IgD-negative memory B cell (primary cell): ENCODE data around the gene GMNN. TPM values are rescaled to one million over a fixed set of nuclear protein-coding genes. Genes with fewer than 3 reads are reported as not detected.
A peak's percentile ranks its signal among the peaks of the same experiment; 100 is the strongest.

Experiments
- H3K27ac Mint-ChIP-seq, 3 donors: one replicate each; pipeline ENCODE4 v1.8.0; 2020 to 2022; ENCODE audit warnings: mild to moderate bottlenecking in 3 of 3, mixed read lengths in 3 of 3, moderate library complexity in 1 of 3
- H3K27me3 Mint-ChIP-seq: one replicate; pipeline ENCODE4 v1.8.0; 2021; ENCODE audit warnings: mixed read lengths
- H3K36me3 Mint-ChIP-seq: one replicate; pipeline ENCODE4 v1.8.0; 2020; ENCODE audit warnings: mild to moderate bottlenecking, mixed read lengths
- H3K4me1 Mint-ChIP-seq, 3 donors: one replicate each; pipeline ENCODE4 v1.8.0; 2020 to 2022; ENCODE audit warnings: mixed read lengths in 3 of 3, mild to moderate bottlenecking in 1 of 3
- H3K4me3 Mint-ChIP-seq, 4 donors: one replicate each; pipeline ENCODE4 v1.8.0; 2020 to 2022; ENCODE audit warnings: mild to moderate bottlenecking in 4 of 4, mixed read lengths in 4 of 4, moderate library complexity in 3 of 4
- H3K9me3 Mint-ChIP-seq, 3 donors: one replicate each; pipeline ENCODE4 v1.8.0; 2020 to 2021; ENCODE audit warnings: mixed read lengths in 3 of 3, mild to moderate bottlenecking in 1 of 3
- polyA plus RNA-seq: library from polyadenylated mRNA; unstranded; fragments of 300-500 nt; fragmentation: Illumina TruSeq; gene quantifications from one replicate; pipeline ENCODE4 v1.2.3, GENCODE V29; 2021

Gene GMNN
- polyA plus RNA-seq, 1 donor from 2014 or later = 7.7 TPM

GRCh38 chr6:24807584-24807983 is 32.8 kb downstream of the GMNN start:
- Mint-ChIP-seq H3K36me3 (peaks cover 6% of the 10 kb centered on the region), H3K9me3 (no peaks in the 10 kb centered on the region), H3K27ac (peak overlapping the region in 2 of 3 donors; percentile 2 to 33), H3K4me1 (peaks cover 0 to 2% (median 0%) of the 10 kb centered on the region in 3 donors), H3K4me3 (no peak overlapping the region), H3K27me3 (no peaks in the 10 kb centered on the region)

GRCh38 chr6:24809728-24810127 is 35.0 kb downstream of the GMNN start:
- Mint-ChIP-seq H3K27ac (peak overlapping the region in 2 of 3 donors; percentile 48 to 86), H3K36me3 (peaks cover 5% of the 10 kb centered on the region), H3K4me3 (no peak overlapping the region), H3K9me3 (no peaks in the 10 kb centered on the region), H3K4me1 (no peaks in the 10 kb centered on the region), H3K27me3 (no peaks in the 10 kb centered on the region)

GRCh38 chr6:24818346-24818745 is 43.6 kb downstream of the GMNN start:
- H3K4me3 Mint-ChIP-seq = no peak overlapping the region
- H3K27me3 Mint-ChIP-seq = no peaks in the 10 kb centered on the region
- peaks cover 5% of the 10 kb centered on the region for H3K36me3 Mint-ChIP-seq
- H3K4me1 Mint-ChIP-seq = peaks cover 0 to 7% (median 3%) of the 10 kb centered on the region in 3 donors
- H3K9me3 Mint-ChIP-seq = no peaks in the 10 kb centered on the region
- H3K27ac Mint-ChIP-seq = peak overlapping the region in 2 of 3 donors; percentile 50 to 67

GRCh38 chr6:24821860-24822444 is 47.2 kb downstream of the GMNN start:
- Mint-ChIP-seq H3K4me3 (no peak overlapping the region), H3K9me3 (no peaks in the 10 kb centered on the region), H3K4me1 (peaks cover 0 to 7% (median 3%) of the 10 kb centered on the region in 3 donors), H3K27ac (peak overlapping the region; percentile 26 to 83 (median 50)), H3K36me3 (peaks cover 8% of the 10 kb centered on the region), H3K27me3 (no peaks in the 10 kb centered on the region)

- peaks cover 2 to 8% (median 7%) of the 10 kb centered on the region in 3 donors for H3K4me1 Mint-ChIP-seq
- no peak overlapping the region for H3K4me3 Mint-ChIP-seq
- peak overlapping the region in 1 of 3 donors; percentile 16 for H3K27ac Mint-ChIP-seq
- H3K36me3 Mint-ChIP-seq = peaks cover 8% of the 10 kb centered on the region
- no peaks in the 10 kb centered on the region for H3K27me3 Mint-ChIP-seq
- H3K9me3 Mint-ChIP-seq = no peaks in the 10 kb centered on the region
Observed at GRCh38 chr6:24822696-24823095, 48.0 kb downstream of the GMNN start.

GRCh38 chr6:24823185-24823584 is 48.4 kb downstream of the GMNN start:
- H3K27ac Mint-ChIP-seq = peak overlapping the region in 2 of 3 donors; percentile 19 to 45
- no peaks in the 10 kb centered on the region for H3K27me3 Mint-ChIP-seq
- peaks cover 8% of the 10 kb centered on the region for H3K36me3 Mint-ChIP-seq
- no peak overlapping the region for H3K4me3 Mint-ChIP-seq
- peaks cover 2 to 12% (median 7%) of the 10 kb centered on the region in 3 donors for H3K4me1 Mint-ChIP-seq
- H3K9me3 Mint-ChIP-seq = no peaks in the 10 kb centered on the region

- no peaks in the 10 kb centered on the region for H3K9me3 Mint-ChIP-seq
Observed at GRCh38 chr6:24824142-24824938, 49.6 kb downstream of the GMNN start.

GRCh38 chr6:24825130-24825630 is 50.4 kb downstream of the GMNN start:
- Mint-ChIP-seq H3K4me1 (peaks cover 2 to 13% (median 8%) of the 10 kb centered on the region in 3 donors), H3K27ac (peak overlapping the region in 1 of 3 donors; percentile 73), H3K27me3 (no peaks in the 10 kb centered on the region), H3K4me3 (no peak overlapping the region), H3K9me3 (no peaks in the 10 kb centered on the region), H3K36me3 (peaks cover 7% of the 10 kb centered on the region)

More at GRCh38 chr6:24824142-24824938, 49.6 kb downstream of the GMNN start:
- H3K36me3 Mint-ChIP-seq = peaks cover 7% of the 10 kb centered on the region
- no peak overlapping the region for H3K4me3 Mint-ChIP-seq
- peak overlapping the region in 2 of 3 donors; percentile 39 to 72 for H3K27ac Mint-ChIP-seq
- no peaks in the 10 kb centered on the region for H3K27me3 Mint-ChIP-seq
- H3K4me1 Mint-ChIP-seq = peaks cover 2 to 8% (median 8%) of the 10 kb centered on the region in 3 donors

GRCh38 chr6:24827162-24827561 is 52.4 kb downstream of the GMNN start:
- Mint-ChIP-seq H3K4me3 (no peak overlapping the region), H3K36me3 (peaks cover 5% of the 10 kb centered on the region), H3K9me3 (no peaks in the 10 kb centered on the region)

GRCh38 chr6:24827970-24828369 is 53.2 kb downstream of the GMNN start:
- H3K27ac Mint-ChIP-seq = peak overlapping the region in 2 of 3 donors; percentile 49 to 84
- peaks cover 5% of the 10 kb centered on the region for H3K36me3 Mint-ChIP-seq
- H3K4me1 Mint-ChIP-seq = peaks cover 2 to 9% (median 5%) of the 10 kb centered on the region in 3 donors
- H3K9me3 Mint-ChIP-seq = no peaks in the 10 kb centered on the region
- H3K27me3 Mint-ChIP-seq = no peaks in the 10 kb centered on the region
- H3K4me3 Mint-ChIP-seq = no peak overlapping the region

More at GRCh38 chr6:24827162-24827561, 52.4 kb downstream of the GMNN start:
- peaks cover 2 to 9% (median 5%) of the 10 kb centered on the region in 3 donors for H3K4me1 Mint-ChIP-seq
- H3K27me3 Mint-ChIP-seq = no peaks in the 10 kb centered on the region
- peak overlapping the region in 2 of 3 donors; percentile 49 to 67 for H3K27ac Mint-ChIP-seq

GRCh38 chr6:24829657-24830056 is 54.9 kb downstream of the GMNN start:
- peak overlapping the region in 1 of 4 donors; percentile 72 for H3K4me3 Mint-ChIP-seq
- no peaks in the 10 kb centered on the region for H3K27me3 Mint-ChIP-seq
- no peaks in the 10 kb centered on the region for H3K9me3 Mint-ChIP-seq
- H3K36me3 Mint-ChIP-seq = peaks cover 2% of the 10 kb centered on the region
- peak overlapping the region in 2 of 3 donors; percentile 33 to 87 for H3K27ac Mint-ChIP-seq
- peaks cover 2 to 19% (median 5%) of the 10 kb centered on the region in 3 donors for H3K4me1 Mint-ChIP-seq

- peaks cover 2% of the 10 kb centered on the region for H3K36me3 Mint-ChIP-seq
- H3K27me3 Mint-ChIP-seq = no peaks in the 10 kb centered on the region
- peak overlapping the region in 1 of 4 donors; percentile 38 for H3K4me3 Mint-ChIP-seq
- H3K9me3 Mint-ChIP-seq = no peaks in the 10 kb centered on the region
- peak overlapping the region; percentile 43 to 87 (median 80) for H3K27ac Mint-ChIP-seq
- H3K4me1 Mint-ChIP-seq = peaks cover 5 to 37% (median 7%) of the 10 kb centered on the region in 3 donors
Observed at GRCh38 chr6:24831771-24832716, 57.3 kb downstream of the GMNN start.

- H3K4me3 Mint-ChIP-seq = peak overlapping the region in 1 of 4 donors; percentile 30
- H3K36me3 Mint-ChIP-seq = peaks cover 2% of the 10 kb centered on the region
- no peaks in the 10 kb centered on the region for H3K9me3 Mint-ChIP-seq
- H3K27ac Mint-ChIP-seq = peak overlapping the region in 1 of 3 donors; percentile 87
- no peaks in the 10 kb centered on the region for H3K27me3 Mint-ChIP-seq
- H3K4me1 Mint-ChIP-seq = peaks cover 3 to 36% (median 3%) of the 10 kb centered on the region in 3 donors
Observed at GRCh38 chr6:24832794-24833193, 58.1 kb downstream of the GMNN start.

- peaks cover 1% of the 10 kb centered on the region for H3K36me3 Mint-ChIP-seq
- peaks cover 5 to 32% (median 7%) of the 10 kb centered on the region in 3 donors for H3K4me1 Mint-ChIP-seq
- H3K9me3 Mint-ChIP-seq = no peaks in the 10 kb centered on the region
- no peaks in the 10 kb centered on the region for H3K27me3 Mint-ChIP-seq
- H3K4me3 Mint-ChIP-seq = peak overlapping the region in 1 of 4 donors; percentile 64
- peak overlapping the region in 2 of 3 donors; percentile 61 to 72 for H3K27ac Mint-ChIP-seq
Observed at GRCh38 chr6:24833711-24834386, 59.1 kb downstream of the GMNN start.
